Endothelial cell (in vitro differentiated cells): Measurements from ENCODE around the gene NIM1K. TPM values are rescaled to one million over a fixed set of nuclear protein-coding genes. Genes with fewer than 3 reads are reported as not detected.

Experiments used
- DNase-seq: peaks from one replicate; pipeline ENCODE4 v3.0.0; 2021; ENCODE audit warnings: low spot score
- H3K27ac Mint-ChIP-seq: one replicate; pipeline ENCODE4 v1.8.0; 2021; ENCODE audit warnings: mixed read lengths, inconsistent platforms; ENCODE audit not compliant: unreplicated experiment
- H3K27me3 Mint-ChIP-seq: one replicate; pipeline ENCODE4 v1.8.0; 2021; ENCODE audit warnings: mild to moderate bottlenecking, moderate library complexity, mixed read lengths, inconsistent platforms; ENCODE audit not compliant: unreplicated experiment
- H3K36me3 Mint-ChIP-seq: one replicate; pipeline ENCODE4 v1.8.0; 2021; ENCODE audit warnings: mild to moderate bottlenecking, low read depth, mixed read lengths, inconsistent platforms; ENCODE audit not compliant: unreplicated experiment
- H3K4me1 Mint-ChIP-seq: one replicate; pipeline ENCODE4 v1.8.0; 2021; ENCODE audit warnings: mild to moderate bottlenecking, mixed read lengths, inconsistent platforms; ENCODE audit not compliant: unreplicated experiment
- H3K4me3 Mint-ChIP-seq: one replicate; pipeline ENCODE4 v1.8.0; 2021; ENCODE audit warnings: mild to moderate bottlenecking, mixed read lengths, inconsistent platforms; ENCODE audit not compliant: unreplicated experiment
- H3K9me3 Mint-ChIP-seq: one replicate; pipeline ENCODE4 v1.8.0; 2021; ENCODE audit warnings: mixed read lengths, inconsistent platforms; ENCODE audit not compliant: unreplicated experiment
- CTCF ChIP-seq: fragments of 200-600 bp; sonication (generic); IDR thresholded peaks from one replicate; pipeline ENCODE4 v1.5.0; 2021; ENCODE audit warnings: antibody characterized with exemption; ENCODE audit not compliant: unreplicated experiment
- total RNA-seq: library from RNA; stranded (reverse); fragmentation: NEBNext Ultra II Directional; extraction: Animal tissue kit (Norgen Biotek cat#: 25700); gene quantifications from one replicate; pipeline ENCODE4 v1.2.1, GENCODE V29; 2021; ENCODE audit not compliant: unreplicated experiment

Gene NIM1K
- total RNA-seq, 1 donor from 2014 or later: 0.15 TPM

DNA sequence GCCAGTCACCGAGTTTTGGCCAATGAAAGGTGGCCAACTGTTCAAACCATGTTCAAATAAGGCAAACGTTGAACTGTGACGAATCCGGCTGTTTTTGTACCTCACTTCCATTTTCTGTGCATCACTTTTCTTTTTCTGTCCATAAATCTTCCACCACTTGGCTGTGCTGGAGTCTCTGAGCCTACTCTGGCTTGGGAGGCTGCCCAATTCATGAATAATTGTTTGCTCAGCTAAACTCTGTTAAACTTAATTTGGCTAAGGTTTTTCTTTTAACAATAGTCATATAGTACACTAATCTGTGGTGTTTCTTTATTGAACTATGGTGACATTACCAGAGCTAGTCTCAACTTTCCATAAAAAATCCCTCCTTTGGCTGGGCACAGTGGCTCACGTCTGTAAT, 11.3 kb downstream of the NIM1K start:
- Mint-ChIP-seq H3K36me3 (no peaks in the 10 kb centered on the region), H3K4me3 (no peak overlapping the region), H3K9me3 (no peaks in the 10 kb centered on the region), H3K4me1 (peaks cover 4% of the 10 kb centered on the region), H3K27me3 (no peaks in the 10 kb centered on the region), H3K27ac (no peak overlapping the region)
- no peak for TF ChIP-seq CTCF
- DNase-seq: no peak

- H3K27me3 Mint-ChIP-seq: no peaks in the 10 kb centered on the region
- H3K4me1 Mint-ChIP-seq: no peaks in the 10 kb centered on the region
- H3K4me3 Mint-ChIP-seq: no peak overlapping the region
- TF ChIP-seq CTCF: no peak
- no peaks in the 10 kb centered on the region for H3K9me3 Mint-ChIP-seq
- no peak overlapping the region for H3K27ac Mint-ChIP-seq
- H3K36me3 Mint-ChIP-seq: no peaks in the 10 kb centered on the region
- DNase-seq: no peak
Observed at GRCh38 chr5:43204958-43205357, 12.9 kb downstream of the NIM1K start.

DNA sequence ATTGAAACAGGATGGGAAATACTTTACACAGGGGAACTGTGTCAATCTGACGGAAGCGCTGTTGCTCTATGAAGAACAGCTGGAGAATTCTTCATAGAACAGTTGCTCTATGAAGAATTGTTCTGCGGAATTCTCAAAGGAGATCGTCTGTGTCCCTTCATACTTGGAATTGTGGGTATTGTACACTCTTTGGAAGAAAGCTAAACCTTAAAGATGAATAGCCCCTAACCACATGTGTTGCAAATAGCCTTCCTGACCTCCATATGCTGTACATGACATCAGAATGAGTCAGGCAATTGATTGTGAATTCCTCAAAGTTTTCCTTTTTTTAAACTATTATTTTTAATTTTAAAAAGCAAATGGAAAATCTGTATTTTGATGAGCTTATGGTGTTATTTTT, 15.6 kb downstream of the NIM1K start:
- H3K4me1 Mint-ChIP-seq: peaks cover 4% of the 10 kb centered on the region
- no peaks in the 10 kb centered on the region for H3K27me3 Mint-ChIP-seq
- TF ChIP-seq CTCF: no peak
- H3K27ac Mint-ChIP-seq: no peak overlapping the region
- no peak for DNase-seq
- no peak overlapping the region for H3K4me3 Mint-ChIP-seq
- H3K9me3 Mint-ChIP-seq: no peaks in the 10 kb centered on the region
- no peaks in the 10 kb centered on the region for H3K36me3 Mint-ChIP-seq

DNA sequence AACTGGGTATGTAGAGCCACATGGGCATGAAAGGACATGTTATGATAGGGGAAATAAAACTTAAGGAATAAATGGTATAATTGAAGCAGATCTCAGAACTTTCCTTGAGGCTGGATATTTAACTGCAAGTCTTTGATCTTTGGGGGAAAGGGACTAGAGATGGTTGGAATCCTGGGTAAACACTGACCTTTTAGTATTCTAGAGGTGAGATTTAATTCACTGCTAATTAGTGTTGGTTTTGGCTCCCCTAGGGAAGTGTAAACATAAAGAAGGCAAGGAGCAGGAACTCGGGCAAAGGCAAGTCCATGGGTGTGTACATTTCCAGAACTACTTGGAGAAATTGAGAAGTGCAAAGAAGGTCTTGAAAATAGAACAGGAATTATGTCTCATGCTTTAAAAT, 16.6 kb downstream of the NIM1K start:
- Mint-ChIP-seq H3K9me3 (no peaks in the 10 kb centered on the region), H3K27ac (no peak overlapping the region), H3K4me3 (no peak overlapping the region), H3K4me1 (peaks cover 4% of the 10 kb centered on the region), H3K27me3 (no peaks in the 10 kb centered on the region), H3K36me3 (no peaks in the 10 kb centered on the region)
- DNase-seq: no peak
- TF ChIP-seq CTCF: no peak

GRCh38 chr5:43209060-43209459, 17.0 kb downstream of the NIM1K start:
- DNase-seq: no peak
- Mint-ChIP-seq H3K4me3 (no peak overlapping the region), H3K36me3 (no peaks in the 10 kb centered on the region), H3K27me3 (no peaks in the 10 kb centered on the region), H3K27ac (no peak overlapping the region), H3K9me3 (no peaks in the 10 kb centered on the region), H3K4me1 (peaks cover 4% of the 10 kb centered on the region)
- TF ChIP-seq CTCF: no peak
